GM21786 (cell line): ENCODE data around the gene SORCS2.

Experiments
- ATAC-seq: cut with Tn5 transposase; IDR thresholded peaks from one replicate; pipeline ENCODE4 v1.9.1; 2021; ENCODE audit not compliant: unreplicated experiment

The SORCS2 gene

GRCh38 chr4:7192252-7193029 lies at the start of gene SORCS2:
Gene SORCS2 (plus strand): TSS chr4:7192538.
- ATAC-seq: no peak

GRCh38 chr4:7144374-7145290 lies 47.7 kb upstream of the SORCS2 start:
- no peak for ATAC-seq

GRCh38 chr4:7145291-7145934 lies 46.9 kb upstream of the SORCS2 start:
- no peak for ATAC-seq

GRCh38 chr4:7146059-7146785 lies 46.1 kb upstream of the SORCS2 start:
- no peak for ATAC-seq

GRCh38 chr4:7146786-7147115 lies 45.6 kb upstream of the SORCS2 start:
- ATAC-seq: no peak

GRCh38 chr4:7147261-7147660 lies 45.1 kb upstream of the SORCS2 start:
- ATAC-seq: no peak

- ATAC-seq: no peak
Observed at GRCh38 chr4:7147661-7148310, 44.6 kb upstream of the SORCS2 start.

- ATAC-seq: no peak
Observed at GRCh38 chr4:7148337-7148736, 44.0 kb upstream of the SORCS2 start.

- no peak for ATAC-seq
Observed at GRCh38 chr4:7150036-7150635, 42.2 kb upstream of the SORCS2 start.

- no peak for ATAC-seq
Observed at GRCh38 chr4:7151668-7152227, 40.6 kb upstream of the SORCS2 start.

GRCh38 chr4:7153711-7154110 lies 38.6 kb upstream of the SORCS2 start:
- ATAC-seq: no peak

- ATAC-seq: no peak
Observed at GRCh38 chr4:7154351-7154981, 37.9 kb upstream of the SORCS2 start.

GRCh38 chr4:7155590-7156071 lies 36.7 kb upstream of the SORCS2 start:
- no peak for ATAC-seq

- ATAC-seq: no peak
Observed at GRCh38 chr4:7156328-7156727, 36.0 kb upstream of the SORCS2 start.

- no peak for ATAC-seq
Observed at GRCh38 chr4:7156761-7157488, 35.4 kb upstream of the SORCS2 start.

GRCh38 chr4:7157666-7158065 lies 34.7 kb upstream of the SORCS2 start:
- ATAC-seq: no peak

GRCh38 chr4:7158081-7158750 lies 34.1 kb upstream of the SORCS2 start:
- no peak for ATAC-seq

GRCh38 chr4:7158991-7159390 lies 33.3 kb upstream of the SORCS2 start:
- ATAC-seq: no peak
